Measurements from ENCODE around the gene ADAMTS13. TPM values are rescaled to one million over a fixed set of nuclear protein-coding genes. Genes with fewer than 3 reads are reported as not detected.

ADAMTS13 gene
- total and polyA plus RNA-seq, 12 donors: 1.5 to 17.8 (median 3.5) TPM

- Histone ChIP-seq H3K9me3 (no peaks in the 10 kb centered on the region), H3K27ac (no peak overlapping the region), H3K4me3 (no peak overlapping the region), H3K4me1 (peaks cover 0 to 16% (median 6%) of the 10 kb centered on the region in 9 donors), H3K36me3 (no peaks in the 10 kb centered on the region), H3K27me3 (peaks cover 0 to 16% (median 0%) of the 10 kb centered on the region in 7 donors)
- 67 to 69% methylated on average over 22 of the region's 22 CpGs for WGBS, 2 donors
- DNase-seq: no peak
- no peak for TF ChIP-seq CTCF (IDR thresholded peaks at IDR 0.05)
- ATAC-seq: no peak
- intact Hi-C loops (cut with DNase I): loop anchor here in 8 of 10 donors (2.0 to 10.0 kb wide), 8 partner anchors 73 to 460 kb away; partner anchors contain the start of genes MED22 (in 2 of the 8), RPL7A (in 2 of the 8) and SURF6 (in 1 of the 8)
Observed at GRCh38 chr9:133484671-133485437, 62.7 kb downstream of the ADAMTS13 start.

DNA sequence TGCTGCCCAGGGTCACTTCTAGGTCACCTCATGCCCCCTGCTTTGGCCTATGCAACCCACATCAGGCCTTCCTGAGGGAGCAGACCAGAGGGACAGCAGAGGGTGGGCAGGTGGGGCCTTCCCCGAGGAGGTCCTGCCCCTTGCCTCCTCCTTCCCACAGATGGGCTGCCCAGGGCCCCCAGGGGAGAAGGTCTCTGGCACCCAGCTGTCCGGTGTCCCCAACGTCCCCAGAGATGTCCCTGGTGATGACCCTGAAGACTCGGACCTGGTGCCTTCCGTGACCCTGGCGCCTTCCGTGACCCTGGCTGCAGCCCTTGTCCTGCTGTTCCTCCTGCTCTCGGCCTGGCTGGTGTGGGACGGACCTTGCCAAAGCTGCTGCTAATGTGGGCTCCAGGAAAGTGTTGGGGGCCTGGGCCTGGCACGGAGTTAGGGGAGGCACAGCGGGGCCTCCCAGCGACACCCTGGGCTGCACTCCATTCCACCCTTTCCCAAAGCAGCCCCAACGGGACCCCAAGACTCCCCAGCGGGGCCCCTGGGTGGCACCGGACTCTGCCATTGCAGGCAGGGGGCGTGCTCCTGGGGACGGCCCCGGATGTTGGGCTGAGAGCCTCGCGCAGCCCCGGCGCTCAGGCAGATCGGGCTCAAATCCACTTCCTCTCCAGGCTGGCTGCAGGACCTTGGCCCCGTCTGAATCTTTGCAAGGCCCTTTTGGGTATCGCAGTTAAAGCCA, 63.5 kb downstream of the ADAMTS13 start:
- DNase-seq: no peak

DNA sequence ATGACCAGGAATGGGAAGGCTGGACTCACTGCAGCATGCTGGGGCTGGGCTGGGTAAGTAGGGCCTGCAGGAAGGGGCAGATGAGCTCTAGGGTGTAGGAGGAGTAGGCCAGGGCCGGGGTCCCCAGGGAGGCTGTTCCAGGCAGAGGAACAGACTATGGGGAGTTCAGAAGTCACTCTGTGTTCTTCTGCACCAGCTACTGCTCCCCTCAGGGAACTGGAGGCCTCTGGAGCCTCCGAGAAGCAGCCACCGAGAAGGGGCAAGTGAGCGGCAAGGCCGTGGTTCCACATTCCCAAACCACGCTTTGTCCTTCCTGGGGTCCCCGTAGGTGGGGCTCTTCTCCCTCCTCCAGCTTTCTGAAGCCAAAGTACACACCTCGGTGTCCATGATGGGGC, 65.2 kb downstream of the ADAMTS13 start:
- Histone ChIP-seq H3K36me3 (no peaks in the 10 kb centered on the region), H3K4me1 (peaks cover 5 to 22% (median 16%) of the 10 kb centered on the region in 9 donors), H3K27me3 (peaks cover 0 to 16% (median 0%) of the 10 kb centered on the region in 7 donors), H3K4me3 (peak overlapping the region in 1 of 10 donors; percentile 7), H3K9me3 (no peaks in the 10 kb centered on the region), H3K27ac (peak overlapping the region in 3 of 10 donors; percentile 20 to 68 (median 31))
- intact Hi-C loops (cut with DNase I): loop anchor here (2.0 to 10.0 kb wide), 10 partner anchors 80 to 463 kb away; partner anchors contain the start of genes MED22 (in 2 of the 10), RPL7A (in 2 of the 10) and SURF6 (in 1 of the 10)
- ATAC-seq (no peak), DNase-seq (no peak)
- 78 to 89% methylated on average over 8 of the region's 8 CpGs for WGBS, 2 donors
- TF ChIP-seq CTCF (IDR thresholded peaks at IDR 0.05): no peak

More for the DNA sequence above, 63.5 kb downstream of the ADAMTS13 start:
- ATAC-seq: peak in 5 of 8 donors; percentile 3 to 23 (median 8)
- Histone ChIP-seq H3K27me3 (peaks cover 0 to 16% (median 0%) of the 10 kb centered on the region in 7 donors), H3K4me1 (peaks cover 0 to 14% (median 5%) of the 10 kb centered on the region in 9 donors), H3K9me3 (no peaks in the 10 kb centered on the region), H3K36me3 (no peaks in the 10 kb centered on the region), H3K27ac (no peak overlapping the region), H3K4me3 (no peak overlapping the region)
- 62 to 66% methylated on average over 25 of the region's 25 CpGs for WGBS, 2 donors
- no peak for TF ChIP-seq CTCF (IDR thresholded peaks at IDR 0.05)
- intact Hi-C loops (cut with DNase I): loop anchor here (1.0 to 10.0 kb wide), 13 partner anchors 78 to 461 kb away; partner anchors contain the start of genes MED22 (in 2 of the 10), RPL7A (in 2 of the 10), SURF1 (in 1 of the 10) and SURF2 (in 1 of the 10)

DNA sequence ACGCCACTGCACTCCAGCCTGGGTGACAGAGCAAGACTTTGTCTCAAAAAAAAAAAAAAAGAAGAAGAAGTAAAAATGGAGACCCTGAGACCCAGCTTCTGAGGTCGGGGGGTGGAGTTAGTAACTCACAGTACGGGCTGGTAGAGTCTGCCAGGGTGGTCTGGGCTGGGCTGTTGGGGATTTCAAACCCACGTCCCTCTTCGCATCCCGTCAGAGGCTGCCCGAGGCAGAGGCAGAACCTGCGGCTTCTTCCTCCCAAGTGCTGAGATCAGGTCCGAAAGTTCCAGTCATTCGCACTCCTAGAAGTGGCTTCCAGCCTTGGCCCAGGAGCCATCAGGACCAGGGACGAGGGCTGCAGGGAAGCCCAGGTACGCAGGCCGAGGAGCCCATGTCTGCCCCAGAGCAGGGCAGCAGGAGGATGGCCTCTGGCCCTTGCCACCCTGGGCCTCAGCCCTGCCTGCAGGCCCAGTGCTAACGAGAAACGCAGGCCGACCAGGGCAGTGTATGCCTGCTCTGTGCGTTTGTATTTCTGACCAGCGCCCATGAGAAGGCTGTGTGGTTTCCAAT, 66.6 kb downstream of the ADAMTS13 start:
- Histone ChIP-seq H3K4me1 (peaks cover 10 to 30% (median 26%) of the 10 kb centered on the region in 9 donors), H3K36me3 (no peaks in the 10 kb centered on the region), H3K9me3 (no peaks in the 10 kb centered on the region), H3K4me3 (no peak overlapping the region), H3K27ac (no peak overlapping the region), H3K27me3 (peaks cover 0 to 16% (median 0%) of the 10 kb centered on the region in 7 donors)
- intact Hi-C loops (cut with DNase I): loop anchor here in 7 of 10 donors (5.0 to 10.0 kb wide), 6 partner anchors 81 to 464 kb away; partner anchors contain the start of genes MED22 (in 2 of the 7), RPL7A (in 2 of the 7) and SURF6 (in 1 of the 7)
- WGBS, 2 donors: 93 to 95% methylated on average over 18 of the region's 18 CpGs
- TF ChIP-seq CTCF (IDR thresholded peaks at IDR 0.05): no peak
- DNase-seq (no peak), ATAC-seq (no peak)
